ENCODE results near the gene MRPS16.

GRCh38 chr10:73247509-73248258, 4.8 kb downstream of the MRPS16 start:
- no peak for TF ChIP-seq CTCF (conservative IDR thresholded peaks at IDR 0.05 in 1 of 2, IDR thresholded peaks at IDR 0.05 in 1 of 2; ENCODE audit: low read depth in 1 of 2, low read length in 2 of 2)
- no peak for TF ChIP-seq EZH2 (IDR thresholded peaks at IDR 0.05; ENCODE audit: low read length, missing control alignments)

Measured in fibroblast of lung (primary cell).